Fibroblast of lung (primary cell): ENCODE data around the gene SLC35E4.

Experiments used
- EZH2 ChIP-seq: IDR thresholded peaks from 2 replicates; pipeline ENCODE4 v1.5.1; 2012; ENCODE audit warnings: low read length, control low read depth, mild to moderate bottlenecking; ENCODE audit errors: missing control alignments
- TF ChIP-seq, protein P1 (sequence below), 2 donors: IDR thresholded peaks in 1 of 2; conservative IDR thresholded peaks in 1 of 2; 1 replicate in 1 of 2; 2 replicates in 1 of 2; pipeline ENCODE4 v1.5.1; 2011 to 2012; ENCODE audit warnings: low read length in 2 of 2, control low read depth in 1 of 2, inconsistent platforms in 1 of 2, low read depth in 1 of 2, mild to moderate bottlenecking in 1 of 2

DNA sequence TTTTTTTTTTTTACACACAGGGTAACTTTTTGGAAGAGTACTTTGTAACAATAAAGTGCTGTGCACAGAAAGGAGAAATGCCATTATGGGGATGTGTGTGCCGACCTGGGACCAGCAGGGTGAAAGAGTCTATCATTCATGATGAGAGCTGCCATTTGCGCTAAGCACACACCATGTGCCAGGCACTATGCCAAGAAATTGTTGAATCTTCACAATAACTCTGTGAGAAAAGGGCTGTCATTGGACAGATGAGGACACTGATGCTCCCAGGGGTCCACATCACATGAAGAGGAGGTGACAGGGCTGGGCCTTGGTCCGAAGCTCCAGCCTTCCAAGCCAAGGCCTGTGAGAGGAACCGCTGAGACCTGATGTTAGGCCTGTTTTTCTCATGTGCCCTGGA lies 26.5 kb downstream of the SLC35E4 start:
- TF ChIP-seq, protein P1, sequence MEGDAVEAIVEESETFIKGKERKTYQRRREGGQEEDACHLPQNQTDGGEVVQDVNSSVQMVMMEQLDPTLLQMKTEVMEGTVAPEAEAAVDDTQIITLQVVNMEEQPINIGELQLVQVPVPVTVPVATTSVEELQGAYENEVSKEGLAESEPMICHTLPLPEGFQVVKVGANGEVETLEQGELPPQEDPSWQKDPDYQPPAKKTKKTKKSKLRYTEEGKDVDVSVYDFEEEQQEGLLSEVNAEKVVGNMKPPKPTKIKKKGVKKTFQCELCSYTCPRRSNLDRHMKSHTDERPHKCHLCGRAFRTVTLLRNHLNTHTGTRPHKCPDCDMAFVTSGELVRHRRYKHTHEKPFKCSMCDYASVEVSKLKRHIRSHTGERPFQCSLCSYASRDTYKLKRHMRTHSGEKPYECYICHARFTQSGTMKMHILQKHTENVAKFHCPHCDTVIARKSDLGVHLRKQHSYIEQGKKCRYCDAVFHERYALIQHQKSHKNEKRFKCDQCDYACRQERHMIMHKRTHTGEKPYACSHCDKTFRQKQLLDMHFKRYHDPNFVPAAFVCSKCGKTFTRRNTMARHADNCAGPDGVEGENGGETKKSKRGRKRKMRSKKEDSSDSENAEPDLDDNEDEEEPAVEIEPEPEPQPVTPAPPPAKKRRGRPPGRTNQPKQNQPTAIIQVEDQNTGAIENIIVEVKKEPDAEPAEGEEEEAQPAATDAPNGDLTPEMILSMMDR (conservative IDR thresholded peaks at IDR 0.05 in 1 of 2, IDR thresholded peaks at IDR 0.05 in 1 of 2; ENCODE audit: low read depth in 1 of 2, low read length in 2 of 2) = no peak
- no peak for TF ChIP-seq EZH2
